Rectal smooth muscle tissue (tissue), 1 donor: ENCODE measurements around the gene SAE1.

Experiments
- H3K27ac ChIP-seq: one replicate; pipeline ENCODE4 v1.7.0; 2013; ENCODE audit warnings: low read depth, low read length, inconsistent platforms
- H3K27me3 ChIP-seq: one replicate; pipeline ENCODE4 v1.7.0; 2013; ENCODE audit warnings: low read length; ENCODE audit not compliant: control insufficient read depth, insufficient read depth
- H3K36me3 ChIP-seq: one replicate; pipeline ENCODE4 v1.7.0; 2013; ENCODE audit warnings: low read length; ENCODE audit not compliant: control insufficient read depth, insufficient read depth
- H3K4me1 ChIP-seq: one replicate; pipeline ENCODE4 v1.7.0; 2013; ENCODE audit warnings: low read length; ENCODE audit not compliant: control insufficient read depth, insufficient read depth
- H3K4me3 ChIP-seq: one replicate; pipeline ENCODE4 v1.7.0; 2013; ENCODE audit warnings: low read length
- H3K9ac ChIP-seq: one replicate; pipeline ENCODE4 v1.7.0; 2013; ENCODE audit warnings: low read length

The SAE1 gene

DNA sequence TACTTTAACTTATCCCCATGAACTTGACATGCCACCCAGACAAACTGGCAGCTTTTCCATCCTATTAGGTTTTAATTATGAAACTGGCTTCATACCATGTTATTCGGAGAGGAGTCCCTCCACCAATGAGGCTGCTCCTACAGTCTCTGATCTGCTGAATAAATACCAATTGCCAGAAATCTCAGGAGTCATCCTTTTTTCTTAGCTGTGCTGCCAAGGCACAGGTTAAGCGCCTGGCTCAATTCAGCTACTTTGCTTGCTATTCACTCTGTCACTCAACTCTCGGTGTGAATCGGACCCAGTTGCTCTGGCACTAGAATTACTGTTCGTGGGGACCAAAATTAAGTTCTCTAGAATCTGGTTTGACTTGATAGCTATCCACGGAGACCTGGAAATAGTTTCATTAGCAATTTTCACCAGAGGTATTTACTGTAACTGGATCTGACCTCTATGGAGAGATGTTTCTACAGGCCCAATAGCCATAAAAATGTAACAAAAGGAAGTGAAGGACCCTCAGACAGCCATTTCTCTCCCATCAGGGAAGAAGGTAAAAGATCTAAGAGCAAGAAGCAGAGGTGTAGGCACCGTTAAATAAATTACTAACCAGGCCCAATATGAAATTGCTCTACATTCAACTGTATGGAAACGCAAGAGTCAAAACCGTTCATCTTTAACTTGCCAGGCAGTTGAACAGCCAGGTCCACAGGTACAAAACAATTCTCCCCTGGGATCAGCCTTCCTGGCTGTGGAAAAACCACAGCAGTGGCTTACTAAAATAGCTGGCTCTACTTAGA, 22.5 kb upstream of the SAE1 start:
- Histone ChIP-seq H3K4me1 (peaks cover 37% of the 10 kb centered on the region), H3K9ac (no peak overlapping the region), H3K27ac (peak overlapping the region; percentile 88), H3K36me3 (no peaks in the 10 kb centered on the region), H3K27me3 (no peaks in the 10 kb centered on the region), H3K4me3 (no peak overlapping the region)

GRCh38 chr19:47109177-47109540, 21.5 kb upstream of the SAE1 start:
- Histone ChIP-seq H3K4me1 (peaks cover 37% of the 10 kb centered on the region), H3K27me3 (no peaks in the 10 kb centered on the region), H3K27ac (peak overlapping the region; percentile 100), H3K9ac (no peak overlapping the region), H3K36me3 (no peaks in the 10 kb centered on the region), H3K4me3 (peak overlapping the region; percentile 91)

DNA sequence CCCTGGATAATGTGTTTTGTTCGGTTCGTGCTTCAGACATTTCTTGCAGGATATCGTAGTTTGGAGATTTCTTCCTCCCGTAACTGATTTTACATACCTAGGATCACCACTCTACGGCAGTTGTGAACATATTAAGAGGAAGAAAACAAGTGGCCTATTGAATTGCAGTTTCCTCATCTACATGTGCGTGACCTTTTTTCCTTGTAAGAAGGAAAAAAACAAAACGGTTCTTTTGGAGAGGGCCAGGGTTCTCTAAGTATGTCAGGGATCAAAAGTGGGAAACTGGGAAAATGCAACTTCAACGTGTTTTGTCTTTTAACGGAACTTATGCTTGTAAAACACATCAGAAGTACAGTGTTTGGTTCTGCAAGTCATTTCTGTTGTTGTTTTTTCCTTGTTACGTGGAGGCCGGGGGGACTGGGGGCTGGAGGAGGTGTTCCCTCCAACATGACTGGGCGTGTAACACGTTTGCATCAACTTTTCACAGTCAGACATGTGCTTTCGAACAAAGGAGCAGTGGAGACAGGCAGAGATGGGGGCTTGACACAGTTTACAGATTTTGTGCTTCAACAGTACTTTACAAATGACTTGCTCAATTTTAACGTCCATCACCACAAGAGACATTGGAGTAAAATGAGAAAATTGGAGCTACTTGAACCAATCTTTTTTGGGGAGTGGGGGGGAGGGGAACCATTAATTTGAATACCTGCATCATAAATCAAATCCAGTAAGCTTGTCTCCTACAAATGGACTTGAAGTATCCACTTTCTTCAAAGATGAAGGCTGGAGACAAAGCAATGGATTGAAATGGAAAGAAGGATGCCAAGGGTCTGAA, 20.9 kb upstream of the SAE1 start:
- Histone ChIP-seq H3K36me3 (no peaks in the 10 kb centered on the region), H3K27me3 (no peaks in the 10 kb centered on the region), H3K4me3 (peak overlapping the region; percentile 91), H3K9ac (no peak overlapping the region), H3K4me1 (peaks cover 34% of the 10 kb centered on the region), H3K27ac (peak overlapping the region; percentile 100)

- Histone ChIP-seq H3K9ac (peak overlapping the region; percentile 99), H3K27me3 (no peaks in the 10 kb centered on the region), H3K36me3 (no peaks in the 10 kb centered on the region), H3K4me1 (peaks cover 30% of the 10 kb centered on the region), H3K4me3 (peak overlapping the region; percentile 91), H3K27ac (peak overlapping the region; percentile 100)
Measured at GRCh38 chr19:47110521-47111005, 20.1 kb upstream of the SAE1 start.

- Histone ChIP-seq H3K27me3 (no peaks in the 10 kb centered on the region), H3K4me3 (peak overlapping the region; percentile 91), H3K27ac (peak overlapping the region; percentile 100), H3K9ac (peak overlapping the region; percentile 99), H3K4me1 (peaks cover 26% of the 10 kb centered on the region), H3K36me3 (no peaks in the 10 kb centered on the region)
Measured at GRCh38 chr19:47111006-47111621, 19.5 kb upstream of the SAE1 start.

DNA sequence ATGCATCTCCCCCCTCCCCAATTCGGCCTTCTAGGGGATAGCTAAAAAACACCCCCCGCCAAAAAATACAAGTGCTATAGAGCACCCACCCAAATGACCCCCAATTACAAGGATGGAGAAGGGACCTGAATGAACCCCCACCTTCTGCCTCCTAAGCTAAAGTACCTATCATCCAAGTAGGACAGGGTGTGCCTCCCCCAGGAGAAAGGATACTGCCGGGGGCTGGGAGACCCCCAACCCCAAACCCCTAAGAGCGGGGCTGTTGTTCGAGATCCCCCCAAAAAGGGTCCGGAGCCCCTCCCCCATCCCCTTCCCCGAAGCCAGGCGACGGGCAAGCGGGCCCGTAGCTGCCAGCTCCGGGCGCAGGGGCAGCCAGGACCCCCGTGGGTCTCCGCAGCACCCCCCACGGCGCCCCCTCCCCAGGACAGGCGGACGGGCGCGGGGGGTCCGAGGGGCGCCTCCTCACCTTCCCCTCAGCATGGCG, 18.9 kb upstream of the SAE1 start:
- Histone ChIP-seq H3K9ac (peak overlapping the region; percentile 99), H3K4me3 (peak overlapping the region; percentile 91), H3K36me3 (no peaks in the 10 kb centered on the region), H3K27ac (peak overlapping the region; percentile 100), H3K27me3 (no peaks in the 10 kb centered on the region), H3K4me1 (peaks cover 20% of the 10 kb centered on the region)

GRCh38 chr19:47112166-47112996, 18.3 kb upstream of the SAE1 start:
- no peaks in the 10 kb centered on the region for H3K36me3 ChIP-seq
- H3K4me3 ChIP-seq = peak overlapping the region; percentile 91
- peak overlapping the region; percentile 99 for H3K9ac ChIP-seq
- no peaks in the 10 kb centered on the region for H3K27me3 ChIP-seq
- peaks cover 14% of the 10 kb centered on the region for H3K4me1 ChIP-seq
- H3K27ac ChIP-seq = peak overlapping the region; percentile 100

DNA sequence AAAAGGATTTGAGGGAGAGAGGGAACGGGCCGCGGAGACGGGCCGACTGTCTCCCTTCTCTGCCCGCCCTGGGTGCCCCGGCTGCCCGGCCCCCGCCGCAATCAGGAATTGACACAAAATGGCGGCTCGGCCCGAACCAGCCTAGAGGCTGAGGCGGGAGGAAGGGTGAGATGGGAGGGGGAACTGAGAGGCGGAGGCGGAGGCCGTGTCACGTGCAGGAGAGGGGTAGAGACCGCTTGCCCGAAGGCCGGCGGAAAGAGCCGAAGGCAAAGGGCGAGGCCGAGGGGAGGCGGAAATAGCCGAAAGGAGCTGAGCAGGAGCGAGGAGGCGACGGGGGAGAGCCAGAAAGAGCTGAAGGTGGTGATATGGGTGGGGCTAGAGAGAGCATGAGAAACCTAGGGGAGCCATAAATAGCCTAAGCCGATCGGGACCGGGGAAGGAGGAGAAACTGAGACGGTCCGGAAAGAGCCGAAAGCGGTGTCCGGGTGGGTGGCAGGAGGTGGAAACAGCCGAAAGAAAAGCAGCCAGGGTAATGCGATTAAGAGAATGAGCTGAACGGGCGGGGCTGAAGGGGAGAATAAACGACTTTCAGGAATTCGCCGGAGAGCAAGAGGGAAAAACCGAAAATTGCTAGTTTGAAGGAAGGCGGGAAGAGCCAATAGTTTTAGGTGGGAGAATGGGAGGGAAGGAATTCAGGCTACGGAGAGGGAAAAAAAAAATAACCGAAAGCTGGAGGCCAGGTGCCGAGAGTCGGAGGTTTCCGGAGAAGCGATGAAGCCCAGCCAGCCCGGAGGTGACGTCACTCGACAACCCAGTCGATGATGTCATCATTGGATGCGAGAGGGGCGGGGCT, 17.4 kb upstream of the SAE1 start, which contains the start of gene ZC3H4:
Gene ZC3H4 (minus strand): TSS at position 780 of the 853 bp plus-strand sequence. CDS start 1,192 bp downstream, outside the sequence.
- H3K9ac ChIP-seq = peak within 1 kb of the TSS; percentile 98
- H3K4me1 ChIP-seq = peaks cover 9% of the 10 kb centered on the region
- H3K4me3 ChIP-seq = peak within 1 kb of the TSS; percentile 89
- H3K36me3 ChIP-seq = no peaks in the 10 kb centered on the region
- H3K27me3 ChIP-seq = no peaks in the 10 kb centered on the region
- H3K27ac ChIP-seq = peak within 1 kb of the TSS; percentile 100

- H3K4me3 ChIP-seq = peak overlapping the region; percentile 89
Measured at GRCh38 chr19:47113850-47114651, 16.6 kb upstream of the SAE1 start.

GRCh38 chr19:47120470-47121067, 10.1 kb upstream of the SAE1 start:
- Histone ChIP-seq H3K4me1 (peaks cover 4% of the 10 kb centered on the region), H3K27me3 (no peaks in the 10 kb centered on the region), H3K27ac (no peak overlapping the region), H3K36me3 (no peaks in the 10 kb centered on the region), H3K9ac (no peak overlapping the region), H3K4me3 (no peak overlapping the region)

More at GRCh38 chr19:47113850-47114651, 16.6 kb upstream of the SAE1 start:
- H3K9ac ChIP-seq = peak overlapping the region; percentile 60
- H3K4me1 ChIP-seq = peaks cover 9% of the 10 kb centered on the region
- H3K27me3 ChIP-seq = no peaks in the 10 kb centered on the region
- no peaks in the 10 kb centered on the region for H3K36me3 ChIP-seq
- H3K27ac ChIP-seq = peak overlapping the region; percentile 100
